GM23338 (cell line): ENCODE results near the gene TRPM2. TPM values are rescaled to one million over a fixed set of nuclear protein-coding genes. Genes with fewer than 3 reads are reported as not detected.

Experiments
- ATAC-seq: fragments of 200-7000 bp; cut with Tn5 transposase; 3 replicates; pipeline ENCODE4 v1.9.1; 2020
- DNase-seq: peaks from one replicate; pipeline ENCODE4 v3.0.0-alpha.2; 2015; ENCODE audit warnings: low spot score
- H2AFZ ChIP-seq: fragments of 200-600 bp; sonication (generic); 2 replicates; pipeline ENCODE4 v1.8.0; 2016; ENCODE audit warnings: antibody characterized with exemption, mild to moderate bottlenecking, moderate library complexity
- H3F3A ChIP-seq: fragments of 200-600 bp; sonication (generic); replicated peaks from 2 replicates; pipeline ENCODE4 v1.8.0; 2017; ENCODE audit warnings: antibody characterized with exemption, mixed run types, low read depth
- H3K27ac ChIP-seq: fragments of 200-600 bp; sonication (generic); 2 replicates; pipeline ENCODE4 v1.6.1; 2016; ENCODE audit warnings: low read depth
- H3K27me3 ChIP-seq: fragments of 200-600 bp; sonication (generic); 2 replicates; pipeline ENCODE4 v1.8.0; 2016; ENCODE audit warnings: mild to moderate bottlenecking, mixed run types, moderate library complexity; ENCODE audit not compliant: insufficient read depth
- H3K36me3 ChIP-seq: fragments of 200-600 bp; sonication (generic); 2 replicates; pipeline ENCODE4 v1.8.0; 2016; ENCODE audit warnings: mild to moderate bottlenecking; ENCODE audit not compliant: insufficient read depth
- H3K4me1 ChIP-seq: fragments of 200-600 bp; sonication (generic); 2 replicates; pipeline ENCODE4 v1.8.0; 2016; ENCODE audit warnings: mild to moderate bottlenecking, moderate library complexity; ENCODE audit not compliant: insufficient read depth
- H3K4me2 ChIP-seq: fragments of 200-600 bp; sonication (generic); 2 replicates; pipeline ENCODE4 v1.7.1; 2017; ENCODE audit warnings: mixed run types
- H3K4me3 ChIP-seq: fragments of 200-600 bp; sonication (generic); 2 replicates; pipeline ENCODE4 v1.6.1; 2016; ENCODE audit warnings: mixed run types
- H3K79me2 ChIP-seq: fragments of 200-600 bp; sonication (generic); replicated peaks from 2 replicates; pipeline ENCODE4 v1.8.0; 2017; ENCODE audit warnings: mild to moderate bottlenecking; ENCODE audit not compliant: insufficient read depth
- H3K9me2 ChIP-seq: fragments of 200-600 bp; sonication (generic); 2 replicates; pipeline ENCODE4 v1.8.0; 2017; ENCODE audit not compliant: insufficient read depth
- H4K20me1 ChIP-seq: fragments of 200-600 bp; sonication (generic); replicated peaks from 2 replicates; pipeline ENCODE4 v1.8.0; 2017; ENCODE audit warnings: mild to moderate bottlenecking; ENCODE audit not compliant: insufficient read depth
- H3K27ac Mint-ChIP-seq: 2 replicates; pipeline ENCODE4 v1.8.0; 2020; ENCODE audit warnings: inconsistent platforms, mild to moderate bottlenecking, moderate library complexity, mixed read lengths
- H3K27me3 Mint-ChIP-seq: 3 replicates; pipeline ENCODE4 v1.8.0; 2022; ENCODE audit warnings: low read depth, mild to moderate bottlenecking, moderate library complexity, mixed read lengths, inconsistent platforms; ENCODE audit not compliant: insufficient read depth, poor library complexity
- H3K36me3 Mint-ChIP-seq: 3 replicates; pipeline ENCODE4 v1.8.0; 2021; ENCODE audit warnings: low read depth, mild to moderate bottlenecking, inconsistent platforms, moderate library complexity, mixed read lengths
- H3K4me1 Mint-ChIP-seq: 3 replicates; pipeline ENCODE4 v1.8.0; 2020; ENCODE audit warnings: mild to moderate bottlenecking, inconsistent platforms, mixed read lengths
- H3K4me3 Mint-ChIP-seq: 3 replicates; pipeline ENCODE4 v1.8.0; 2021; ENCODE audit warnings: moderate library complexity, mild to moderate bottlenecking, inconsistent platforms, mixed read lengths
- H3K9me3 Mint-ChIP-seq: 3 replicates; pipeline ENCODE4 v1.8.0; 2020; ENCODE audit warnings: moderate library complexity, mild to moderate bottlenecking, inconsistent platforms, mixed read lengths
- CREB1 ChIP-seq: fragments of 250-450 bp; sonication (Bioruptor Pico); IDR thresholded peaks from 2 replicates; pipeline ENCODE4 v1.5.0; 2020; ENCODE audit warnings: low read depth, mild to moderate bottlenecking, moderate library complexity
- CTCF ChIP-seq, 2 experiments: fragments of 200-600 bp in 1 of 2; sonication (generic) in 1 of 2; conservative IDR thresholded peaks; 2 replicates each; pipeline versions ENCODE4 v1.5.1 to v1.6.1; 2016 to 2017; ENCODE audit warnings: antibody characterized with exemption in 2 of 2, low read depth in 2 of 2, mild to moderate bottlenecking in 2 of 2, moderate library complexity in 1 of 2
- ETS1 ChIP-seq: IDR thresholded peaks from 2 replicates; pipeline ENCODE4 v1.6.1; 2016; ENCODE audit warnings: antibody characterized with exemption
- EZH2 ChIP-seq: fragments of 200-600 bp; sonication (generic); IDR thresholded peaks from one replicate; pipeline ENCODE4 v1.8.0; 2017; ENCODE audit warnings: antibody characterized with exemption, mild to moderate bottlenecking, low read depth; ENCODE audit not compliant: unreplicated experiment
- JUNB ChIP-seq: IDR thresholded peaks from one replicate; pipeline ENCODE4 v1.6.1; 2016; ENCODE audit warnings: antibody characterized with exemption; ENCODE audit not compliant: unreplicated experiment
- NANOG ChIP-seq: IDR thresholded peaks from 2 replicates; pipeline ENCODE4 v1.6.1; 2016; ENCODE audit warnings: antibody characterized with exemption, borderline replicate concordance
- POLR2AphosphoS5 ChIP-seq: IDR thresholded peaks from 2 replicates; pipeline ENCODE4 v1.6.1; 2016; ENCODE audit warnings: antibody characterized with exemption, low read depth
- STAT1 ChIP-seq: IDR thresholded peaks from one replicate; pipeline ENCODE4 v1.6.1; 2016; ENCODE audit warnings: antibody characterized with exemption; ENCODE audit not compliant: unreplicated experiment
- ZNF114 ChIP-seq: fragments of 250-450 bp; sonication (Bioruptor Pico); IDR thresholded peaks from 2 replicates; pipeline ENCODE4 v1.5.0; 2020; ENCODE audit warnings: mild to moderate bottlenecking, moderate library complexity
- ZNF331 ChIP-seq: fragments of 250-450 bp; sonication (Bioruptor Pico); IDR thresholded peaks from 2 replicates; pipeline ENCODE4 v1.5.0; 2020; ENCODE audit warnings: low read depth, mild to moderate bottlenecking, moderate library complexity
- ZNF462 ChIP-seq: fragments of 250-450 bp; sonication (Bioruptor Pico); IDR thresholded peaks from 2 replicates; pipeline ENCODE4 v1.5.0; 2020; ENCODE audit warnings: mild to moderate bottlenecking, moderate library complexity
- polyA plus RNA-seq: library from polyadenylated mRNA; unstranded; fragments of >200 nt; fragmentation: Nextera tagmentation; extraction: Ambion mirVana; gene quantifications from 2 replicates; pipeline ENCODE4 v1.2.1, GENCODE V29; 2016
- total RNA-seq: library from RNA; depleted of rRNA; stranded (reverse); fragments of >200 nt; shearing (Covaris generic); gene quantifications from 2 replicates; pipeline ENCODE4 v1.2.3, GENCODE V29; 2014

The TRPM2 gene
- total and polyA plus RNA-seq, 2 experiments from 2014 or later: 0.53 to 0.83 TPM

- H3K4me1 ChIP-seq: no peaks in the 10 kb centered on the region; the same call in 1 of the 2 replicates
- no peaks in the 10 kb centered on the region for H3F3A ChIP-seq
- H3K4me1 Mint-ChIP-seq: no peaks in the 10 kb centered on the region; the same call in 2 of the 3 replicates
- DNase-seq: no peak
- no peak overlapping the region for H2AFZ ChIP-seq
- no peaks in the 10 kb centered on the region for H3K9me3 Mint-ChIP-seq
- no peak for TF ChIP-seq STAT1
- no peak for TF ChIP-seq ZNF331
- TF ChIP-seq CREB1 (CRISPR knock-in tag): no peak
- no peak for TF ChIP-seq NANOG
- TF ChIP-seq ZNF114 (CRISPR knock-in tag): no peak
- TF ChIP-seq CTCF (conservative IDR thresholded peaks at IDR 0.05; ENCODE audit: low read depth in 2 of 2): no peak
- TF ChIP-seq JUNB: no peak
- no peak for TF ChIP-seq EZH2
- TF ChIP-seq ETS1: no peak
- TF ChIP-seq POLR2AphosphoS5: no peak
- no peak for TF ChIP-seq ZNF462
- peaks cover 30% of the 10 kb centered on the region for H3K27me3 Mint-ChIP-seq
- peak overlapping the region; percentile 57 for H3K4me3 Mint-ChIP-seq
- no peak overlapping the region for H3K4me3 ChIP-seq
- H3K79me2 ChIP-seq: no peaks in the 10 kb centered on the region
- no peaks in the 10 kb centered on the region for H4K20me1 ChIP-seq
- H3K27ac ChIP-seq: no peak overlapping the region
- H3K9me2 ChIP-seq: no peaks in the 10 kb centered on the region
- H3K36me3 Mint-ChIP-seq: no peaks in the 10 kb centered on the region
- H3K27ac Mint-ChIP-seq: no peak overlapping the region
- no peak for ATAC-seq
- no peaks in the 10 kb centered on the region for H3K36me3 ChIP-seq
- H3K27me3 ChIP-seq: peaks cover 36% of the 10 kb centered on the region
- H3K4me2 ChIP-seq: no peak overlapping the region; the same call in 1 of the 2 replicates
Measured at GRCh38 chr21:44351535-44352252, 1.7 kb upstream of the TRPM2 start.
